GM19238 (cell line): ENCODE results near the gene COG2.
"Not testable (repeated sequence)": the region's sequence is repeated elsewhere in the genome, so short reads cannot be mapped to it uniquely, and the experiment has no call there.

ENCODE experiments used
- DNase-seq: peaks from one replicate; pipeline ENCODE4 v3.0.0; 2011; ENCODE audit warnings: low spot score; ENCODE audit not compliant: insufficient read length

Gene COG2

GRCh38 chr1:230674581-230674980 lies 32.3 kb downstream of the COG2 start:
- DNase-seq = no peak

GRCh38 chr1:230677200-230677599 lies 34.9 kb downstream of the COG2 start:
- no peak for DNase-seq

GRCh38 chr1:230679192-230679591 lies 36.9 kb downstream of the COG2 start:
- DNase-seq = no peak

- no peak for DNase-seq
Measured at GRCh38 chr1:230679825-230680224, 37.5 kb downstream of the COG2 start.

GRCh38 chr1:230680300-230681025 lies 38.2 kb downstream of the COG2 start:
- no peak for DNase-seq

GRCh38 chr1:230681599-230681998 lies 39.3 kb downstream of the COG2 start:
- no peak for DNase-seq

GRCh38 chr1:230682274-230682673 lies 40.0 kb downstream of the COG2 start:
- DNase-seq = no peak

- no peak for DNase-seq
Measured at GRCh38 chr1:230682882-230683610, 40.8 kb downstream of the COG2 start.

- DNase-seq = no peak
Measured at GRCh38 chr1:230684146-230684545, 41.9 kb downstream of the COG2 start.

- DNase-seq = no peak
Measured at GRCh38 chr1:230684998-230685397, 42.7 kb downstream of the COG2 start.

GRCh38 chr1:230686747-230687146 lies 44.5 kb downstream of the COG2 start:
- no peak for DNase-seq

GRCh38 chr1:230690101-230690500 lies 47.8 kb downstream of the COG2 start:
- DNase-seq = no peak

- no peak for DNase-seq
Measured at GRCh38 chr1:230691615-230692014, 49.3 kb downstream of the COG2 start.

- DNase-seq = no peak
Measured at GRCh38 chr1:230693221-230693620, 50.9 kb downstream of the COG2 start.

GRCh38 chr1:230693777-230694176 lies 51.5 kb downstream of the COG2 start:
- no peak for DNase-seq

GRCh38 chr1:230694464-230694863 lies 52.2 kb downstream of the COG2 start:
- no peak for DNase-seq

GRCh38 chr1:230694991-230695390 lies 52.7 kb downstream of the COG2 start:
- DNase-seq = no peak

- no peak for DNase-seq
Measured at GRCh38 chr1:230696218-230696617, 53.9 kb downstream of the COG2 start.

GRCh38 chr1:230696722-230697437 lies 54.6 kb downstream of the COG2 start:
- no peak for DNase-seq

GRCh38 chr1:230698130-230698529 lies 55.8 kb downstream of the COG2 start:
- no peak for DNase-seq

GRCh38 chr1:230698964-230699363 lies 56.7 kb downstream of the COG2 start:
- not testable (repeated sequence) for DNase-seq

GRCh38 chr1:230699716-230700115 lies 57.4 kb downstream of the COG2 start:
- no peak for DNase-seq
